CD4-positive, CD25-positive, alpha-beta regulatory T cell (primary cell): ENCODE data around the gene ACTL10. TPM values are rescaled to one million over a fixed set of nuclear protein-coding genes. Genes with fewer than 3 reads are reported as not detected.

Source experiments
- ATAC-seq, 2 donors: fragments of 150-1000 bp; cut with Tn5 transposase; one replicate each; pipeline ENCODE4 v1.10.0; 2021; ENCODE audit warnings: low read depth in 2 of 2, moderate number of reproducible peaks in 2 of 2, moderate library complexity in 1 of 2
- DNase-seq, 3 donors: peaks; one replicate each; pipeline versions ENCODE4 v3.0.0 to v3.0.0-alpha.2; 2012 to 2022; ENCODE audit warnings: mixed read lengths in 1 of 3
- H3K27ac ChIP-seq: one replicate; pipeline ENCODE4 v1.7.0; 2013; ENCODE audit warnings: mild to moderate bottlenecking, low read length; ENCODE audit not compliant: insufficient read depth, poor library complexity, severe bottlenecking
- H3K27me3 ChIP-seq: one replicate; pipeline ENCODE4 v1.7.0; 2013; ENCODE audit warnings: low read length; ENCODE audit not compliant: control insufficient read depth, insufficient read depth
- H3K36me3 ChIP-seq: one replicate; pipeline ENCODE4 v1.7.0; 2013; ENCODE audit warnings: mild to moderate bottlenecking, low read length, moderate library complexity; ENCODE audit not compliant: control insufficient read depth, insufficient read depth
- H3K4me1 ChIP-seq: 2 replicates; pipeline ENCODE4 v1.7.0; 2013; ENCODE audit warnings: mild to moderate bottlenecking, low read length; ENCODE audit not compliant: insufficient read depth, control insufficient read depth, poor library complexity, severe bottlenecking
- H3K4me3 ChIP-seq: one replicate; pipeline ENCODE4 v1.7.0; 2013; ENCODE audit warnings: low read depth, mild to moderate bottlenecking, low read length, moderate library complexity
- H3K9me3 ChIP-seq, 2 experiments: 1 replicate in 1 of 2; 2 replicates in 1 of 2; pipeline ENCODE4 v1.7.0; 2013; ENCODE audit warnings: low read length in 2 of 2, mild to moderate bottlenecking in 1 of 2, moderate library complexity in 1 of 2; ENCODE audit not compliant: control insufficient read depth in 2 of 2
- H3K27ac Mint-ChIP-seq, 3 donors: one replicate each; pipeline ENCODE4 v1.8.0; 2020 to 2022; ENCODE audit warnings: mild to moderate bottlenecking in 3 of 3, mixed read lengths in 3 of 3, moderate library complexity in 2 of 3
- H3K27me3 Mint-ChIP-seq: one replicate; pipeline ENCODE4 v1.8.0; 2022; ENCODE audit warnings: mild to moderate bottlenecking, mixed read lengths
- H3K36me3 Mint-ChIP-seq: one replicate; pipeline ENCODE4 v1.8.0; 2020; ENCODE audit warnings: mixed read lengths
- H3K4me1 Mint-ChIP-seq, 4 donors: one replicate each; pipeline ENCODE4 v1.8.0; 2020 to 2022; ENCODE audit warnings: mixed read lengths in 4 of 4, mild to moderate bottlenecking in 1 of 4
- H3K4me3 Mint-ChIP-seq, 4 donors: one replicate each; pipeline ENCODE4 v1.8.0; 2020 to 2022; ENCODE audit warnings: mild to moderate bottlenecking in 4 of 4, mixed read lengths in 4 of 4, moderate library complexity in 3 of 4
- H3K9me3 Mint-ChIP-seq, 7 donors: one replicate each; pipeline ENCODE4 v1.8.0; 2020 to 2022; ENCODE audit warnings: mixed read lengths in 7 of 7, mild to moderate bottlenecking in 3 of 7, moderate library complexity in 2 of 7
- polyA plus RNA-seq, 4 donors: library from polyadenylated mRNA; unstranded; fragments of 300-500 nt; fragmentation: Illumina TruSeq; gene quantifications; one replicate each; pipeline ENCODE4 v1.2.3, GENCODE V29; 2021
- total RNA-seq: library from RNA; stranded (reverse); gene quantifications from one replicate; pipeline ENCODE4 v1.2.3, GENCODE V29; 2022

The ACTL10 gene
- total and polyA plus RNA-seq, 5 donors from 2014 or later = 2.0 to 11.6 (median 8.4) TPM

- Mint-ChIP-seq H3K27ac (peak overlapping the region in 1 of 3 donors; percentile 55), H3K27me3 (no peaks in the 10 kb centered on the region), H3K4me3 (no peak overlapping the region), H3K4me1 (peaks cover 8 to 52% (median 24%) of the 10 kb centered on the region in 4 donors), H3K9me3 (no peaks in the 10 kb centered on the region), H3K36me3 (no peaks in the 10 kb centered on the region)
- H3K4me3 ChIP-seq = no peak overlapping the region
- no peak for ATAC-seq
- peaks cover 14% of the 10 kb centered on the region for H3K4me1 ChIP-seq
- no peak overlapping the region for H3K27ac ChIP-seq
- H3K27me3 ChIP-seq = no peaks in the 10 kb centered on the region
- no peak for DNase-seq
- no peaks in the 10 kb centered on the region for H3K9me3 ChIP-seq
- no peaks in the 10 kb centered on the region for H3K36me3 ChIP-seq
These were observed 15.8 kb upstream of the ACTL10 start for GRCh38 chr20:33650753-33651561.

GRCh38 chr20:33651562-33652048 lies 15.1 kb upstream of the ACTL10 start:
- Mint-ChIP-seq H3K4me1 (peaks cover 8 to 52% (median 24%) of the 10 kb centered on the region in 4 donors), H3K4me3 (no peak overlapping the region), H3K27ac (peak overlapping the region in 1 of 3 donors; percentile 55), H3K36me3 (no peaks in the 10 kb centered on the region), H3K27me3 (no peaks in the 10 kb centered on the region), H3K9me3 (no peaks in the 10 kb centered on the region)
- Histone ChIP-seq H3K27me3 (no peaks in the 10 kb centered on the region), H3K9me3 (no peaks in the 10 kb centered on the region), H3K36me3 (no peaks in the 10 kb centered on the region), H3K27ac (no peak overlapping the region), H3K4me3 (no peak overlapping the region), H3K4me1 (peaks cover 14% of the 10 kb centered on the region)
- no peak for DNase-seq
- no peak for ATAC-seq

- Histone ChIP-seq H3K9me3 (no peaks in the 10 kb centered on the region), H3K36me3 (no peaks in the 10 kb centered on the region), H3K4me3 (no peak overlapping the region), H3K4me1 (peaks cover 5% of the 10 kb centered on the region), H3K27me3 (no peaks in the 10 kb centered on the region), H3K27ac (no peak overlapping the region)
- Mint-ChIP-seq H3K4me1 (peaks cover 4 to 38% (median 17%) of the 10 kb centered on the region in 4 donors), H3K27ac (peak overlapping the region in 2 of 3 donors; percentile 44 to 74), H3K9me3 (no peaks in the 10 kb centered on the region), H3K27me3 (no peaks in the 10 kb centered on the region), H3K4me3 (peak overlapping the region in 2 of 4 donors; percentile 43 to 82), H3K36me3 (no peaks in the 10 kb centered on the region)
- ATAC-seq = peak in 1 of 2 donors; percentile 57
- DNase-seq = peak in 2 of 3 donors; percentile 34 to 54
These were observed 13.4 kb upstream of the ACTL10 start for GRCh38 chr20:33653218-33653899.

- H3K9me3 Mint-ChIP-seq = no peaks in the 10 kb centered on the region
These were observed 12.7 kb upstream of the ACTL10 start for GRCh38 chr20:33653900-33654596.

GRCh38 chr20:33654680-33655161 lies 12.0 kb upstream of the ACTL10 start:
- no peak for ATAC-seq
- Histone ChIP-seq H3K36me3 (no peaks in the 10 kb centered on the region), H3K9me3 (no peaks in the 10 kb centered on the region), H3K4me1 (peaks cover under 1% of the 10 kb centered on the region), H3K27me3 (no peaks in the 10 kb centered on the region), H3K27ac (no peak overlapping the region), H3K4me3 (no peak overlapping the region)
- Mint-ChIP-seq H3K27me3 (no peaks in the 10 kb centered on the region), H3K9me3 (no peaks in the 10 kb centered on the region), H3K4me3 (peak overlapping the region in 1 of 4 donors; percentile 41), H3K36me3 (no peaks in the 10 kb centered on the region), H3K4me1 (peaks cover 4 to 25% (median 13%) of the 10 kb centered on the region in 4 donors), H3K27ac (no peak overlapping the region)
- DNase-seq = no peak

More at GRCh38 chr20:33653900-33654596, 12.7 kb upstream of the ACTL10 start:
- Histone ChIP-seq H3K36me3 (no peaks in the 10 kb centered on the region), H3K4me1 (peaks cover 5% of the 10 kb centered on the region), H3K27me3 (no peaks in the 10 kb centered on the region), H3K9me3 (no peaks in the 10 kb centered on the region), H3K27ac (no peak overlapping the region), H3K4me3 (no peak overlapping the region)
- ATAC-seq = no peak
- DNase-seq = no peak
- peaks cover 4 to 31% (median 15%) of the 10 kb centered on the region in 4 donors for H3K4me1 Mint-ChIP-seq
- H3K27me3 Mint-ChIP-seq = no peaks in the 10 kb centered on the region
- peak overlapping the region in 1 of 4 donors; percentile 41 for H3K4me3 Mint-ChIP-seq
- H3K27ac Mint-ChIP-seq = peak overlapping the region in 1 of 3 donors; percentile 44
- H3K36me3 Mint-ChIP-seq = no peaks in the 10 kb centered on the region

GRCh38 chr20:33655164-33655563 lies 11.6 kb upstream of the ACTL10 start:
- H3K36me3 ChIP-seq = no peaks in the 10 kb centered on the region
- H3K4me3 Mint-ChIP-seq = no peak overlapping the region
- H3K27ac ChIP-seq = no peak overlapping the region
- peaks cover 4 to 23% (median 12%) of the 10 kb centered on the region in 4 donors for H3K4me1 Mint-ChIP-seq
- H3K36me3 Mint-ChIP-seq = no peaks in the 10 kb centered on the region
- no peak overlapping the region for H3K4me3 ChIP-seq
- H3K27me3 ChIP-seq = no peaks in the 10 kb centered on the region
- DNase-seq (no peak), ATAC-seq (no peak)
- no peaks in the 10 kb centered on the region for H3K9me3 Mint-ChIP-seq
- H3K4me1 ChIP-seq = no peaks in the 10 kb centered on the region
- no peaks in the 10 kb centered on the region for H3K9me3 ChIP-seq
- no peaks in the 10 kb centered on the region for H3K27me3 Mint-ChIP-seq
- H3K27ac Mint-ChIP-seq = no peak overlapping the region

GRCh38 chr20:33656010-33656782 lies 10.5 kb upstream of the ACTL10 start:
- Histone ChIP-seq H3K4me1 (no peaks in the 10 kb centered on the region), H3K4me3 (no peak overlapping the region), H3K36me3 (no peaks in the 10 kb centered on the region), H3K27me3 (no peaks in the 10 kb centered on the region), H3K9me3 (no peaks in the 10 kb centered on the region), H3K27ac (no peak overlapping the region)
- H3K27ac Mint-ChIP-seq = no peak overlapping the region
- DNase-seq = no peak
- H3K36me3 Mint-ChIP-seq = no peaks in the 10 kb centered on the region
- peaks cover 4 to 21% (median 12%) of the 10 kb centered on the region in 4 donors for H3K4me1 Mint-ChIP-seq
- no peak for ATAC-seq
- H3K9me3 Mint-ChIP-seq = no peaks in the 10 kb centered on the region
- H3K27me3 Mint-ChIP-seq = no peaks in the 10 kb centered on the region
- H3K4me3 Mint-ChIP-seq = no peak overlapping the region
